Osteoblast (primary cell): ENCODE measurements around the gene CST9. TPM values are rescaled to one million over a fixed set of nuclear protein-coding genes. Genes with fewer than 3 reads are reported as not detected.

Experiments
- DNase-seq: peaks from one replicate; pipeline ENCODE4 v3.0.0; 2011; ENCODE audit warnings: low spot score, mixed read lengths; ENCODE audit not compliant: insufficient read length; ENCODE audit errors: missing footprints
- H2AFZ ChIP-seq: 2 replicates; pipeline ENCODE4 v1.6.0; 2011; ENCODE audit warnings: mild to moderate bottlenecking, low read length
- H3K27ac ChIP-seq: 2 replicates; pipeline ENCODE4 v1.5.1; 2011; ENCODE audit warnings: mild to moderate bottlenecking, low read depth, low read length, moderate library complexity
- H3K27me3 ChIP-seq: 2 replicates; pipeline ENCODE4 v1.6.0; 2012; ENCODE audit warnings: mild to moderate bottlenecking, control low read depth, inconsistent platforms, low read length, moderate library complexity; ENCODE audit not compliant: insufficient read depth
- H3K36me3 ChIP-seq: 2 replicates; pipeline ENCODE4 v1.5.1; 2011; ENCODE audit warnings: mild to moderate bottlenecking, low read length, control low read depth, moderate library complexity; ENCODE audit not compliant: insufficient read depth
- H3K4me1 ChIP-seq: 2 replicates; pipeline ENCODE4 v1.5.1; 2011; ENCODE audit warnings: mild to moderate bottlenecking, low read length, control low read depth, moderate library complexity; ENCODE audit not compliant: insufficient read depth
- H3K4me2 ChIP-seq: 2 replicates; pipeline ENCODE4 v1.6.0; 2011; ENCODE audit warnings: mild to moderate bottlenecking, low read length; ENCODE audit not compliant: insufficient read depth
- H3K4me3 ChIP-seq: fragments of 200-600 bp; sonication (generic); 3 replicates; pipeline ENCODE4 v1.5.1; 2012; ENCODE audit warnings: mild to moderate bottlenecking, low read length, inconsistent platforms; ENCODE audit not compliant: insufficient read depth
- H3K79me2 ChIP-seq: 2 replicates; pipeline ENCODE4 v1.6.0; 2012; ENCODE audit warnings: mild to moderate bottlenecking, low read length, control low read depth, inconsistent platforms; ENCODE audit not compliant: insufficient read depth
- H3K9me3 ChIP-seq: 2 replicates; pipeline ENCODE4 v1.5.1; 2011; ENCODE audit warnings: low read depth, low read length, control low read depth
- H4K20me1 ChIP-seq: 2 replicates; pipeline ENCODE4 v1.6.0; 2012; ENCODE audit warnings: mild to moderate bottlenecking, low read length, control low read depth; ENCODE audit not compliant: insufficient read depth
- CTCF ChIP-seq: IDR thresholded peaks from 2 replicates; pipeline ENCODE4 v1.5.1; 2011; ENCODE audit warnings: mild to moderate bottlenecking, low read depth, low read length, moderate library complexity; ENCODE audit errors: extremely low read depth
- total RNA-seq: library from RNA; depleted of rRNA; stranded (reverse); fragments of >200 nt; gene quantifications from 2 replicates; pipeline ENCODE4 v1.2.3, GENCODE V29; 2012

The CST9 gene
- total RNA-seq, 1 donor: not detected

GRCh38 chr20:23595941-23596340 lies 9.8 kb downstream of the CST9 start:
- no peak overlapping the region for H2AFZ ChIP-seq
- no peaks in the 10 kb centered on the region for H3K4me1 ChIP-seq
- no peaks in the 10 kb centered on the region for H3K79me2 ChIP-seq
- H3K27me3 ChIP-seq: peaks cover 2% of the 10 kb centered on the region
- H3K27ac ChIP-seq: no peak overlapping the region
- no peak overlapping the region for H3K4me3 ChIP-seq
- H4K20me1 ChIP-seq: no peaks in the 10 kb centered on the region
- H3K9me3 ChIP-seq: no peaks in the 10 kb centered on the region
- no peak overlapping the region for H3K4me2 ChIP-seq
- no peak for TF ChIP-seq CTCF
- no peaks in the 10 kb centered on the region for H3K36me3 ChIP-seq
- DNase-seq: no peak

GRCh38 chr20:23588434-23589403 lies 17.0 kb downstream of the CST9 start:
- Histone ChIP-seq H2AFZ (no peak overlapping the region), H3K4me2 (no peak overlapping the region), H3K79me2 (no peaks in the 10 kb centered on the region), H3K27me3 (no peaks in the 10 kb centered on the region), H3K4me1 (no peaks in the 10 kb centered on the region), H4K20me1 (no peaks in the 10 kb centered on the region), H3K9me3 (no peaks in the 10 kb centered on the region), H3K4me3 (no peak overlapping the region), H3K27ac (no peak overlapping the region), H3K36me3 (no peaks in the 10 kb centered on the region)
- no peak for TF ChIP-seq CTCF
- no peak for DNase-seq

- Histone ChIP-seq H3K4me1 (no peaks in the 10 kb centered on the region), H3K4me3 (no peak overlapping the region), H3K79me2 (no peaks in the 10 kb centered on the region), H3K27ac (no peak overlapping the region), H3K4me2 (no peak overlapping the region), H3K27me3 (no peaks in the 10 kb centered on the region), H2AFZ (no peak overlapping the region), H4K20me1 (no peaks in the 10 kb centered on the region), H3K9me3 (no peaks in the 10 kb centered on the region), H3K36me3 (no peaks in the 10 kb centered on the region)
- no peak for DNase-seq
- TF ChIP-seq CTCF: no peak
Observed at GRCh38 chr20:23587631-23588030, 18.1 kb downstream of the CST9 start.

- Histone ChIP-seq H3K27ac (no peak overlapping the region), H3K4me1 (no peaks in the 10 kb centered on the region), H3K27me3 (no peaks in the 10 kb centered on the region), H3K79me2 (no peaks in the 10 kb centered on the region), H2AFZ (no peak overlapping the region), H3K36me3 (no peaks in the 10 kb centered on the region), H3K4me3 (no peak overlapping the region), H3K9me3 (no peaks in the 10 kb centered on the region), H3K4me2 (no peak overlapping the region), H4K20me1 (no peaks in the 10 kb centered on the region)
- no peak for TF ChIP-seq CTCF
- DNase-seq: peak; percentile 72
Observed at GRCh38 chr20:23586735-23587525, 18.8 kb downstream of the CST9 start.
